C4-2B (cell line): Measurements from ENCODE around the gene TAGLN2.

Experiments used
- ZFX ChIP-seq: fragments of 450-650 bp; IDR thresholded peaks from 2 replicates; pipeline ENCODE4 v1.6.1; 2017
- TF ChIP-seq, protein P1 (sequence below): fragments of 450-650 bp; conservative IDR thresholded peaks from 2 replicates; pipeline ENCODE4 v1.5.1; 2017; ENCODE audit warnings: mild to moderate bottlenecking

DNA sequence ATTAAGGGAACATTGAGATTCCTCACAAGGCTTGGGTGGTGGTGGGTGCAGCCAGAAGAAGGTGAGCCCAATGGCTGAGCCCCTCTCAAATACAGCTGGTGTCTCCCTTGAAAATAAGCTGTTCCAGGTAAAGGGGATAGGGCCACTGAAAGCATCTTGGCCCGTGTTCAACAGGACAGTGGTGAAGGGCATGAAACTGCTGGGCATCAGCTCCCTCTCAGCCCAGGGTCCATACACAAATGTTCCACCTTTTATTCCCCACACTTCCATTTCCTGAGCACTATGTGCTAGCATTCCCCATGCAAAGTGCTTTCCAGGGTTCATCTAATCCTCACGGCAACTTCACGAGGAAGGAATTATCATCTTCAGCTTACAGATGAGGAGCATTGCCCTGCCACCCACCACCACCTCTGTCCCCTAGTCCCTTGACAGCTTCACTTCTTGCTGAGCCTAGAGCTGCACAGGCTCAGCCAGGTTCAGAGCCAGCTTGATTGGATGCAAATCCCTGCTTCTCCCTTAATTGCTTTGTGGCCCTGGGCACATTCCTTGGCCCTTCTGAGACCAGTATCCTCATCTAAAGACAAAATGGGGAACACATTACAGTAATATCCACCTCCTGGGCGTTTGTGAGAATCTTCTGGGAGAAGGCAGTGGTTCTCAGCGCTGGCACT lies 9.6 kb downstream of the TAGLN2 start:
- TF ChIP-seq, protein P1, sequence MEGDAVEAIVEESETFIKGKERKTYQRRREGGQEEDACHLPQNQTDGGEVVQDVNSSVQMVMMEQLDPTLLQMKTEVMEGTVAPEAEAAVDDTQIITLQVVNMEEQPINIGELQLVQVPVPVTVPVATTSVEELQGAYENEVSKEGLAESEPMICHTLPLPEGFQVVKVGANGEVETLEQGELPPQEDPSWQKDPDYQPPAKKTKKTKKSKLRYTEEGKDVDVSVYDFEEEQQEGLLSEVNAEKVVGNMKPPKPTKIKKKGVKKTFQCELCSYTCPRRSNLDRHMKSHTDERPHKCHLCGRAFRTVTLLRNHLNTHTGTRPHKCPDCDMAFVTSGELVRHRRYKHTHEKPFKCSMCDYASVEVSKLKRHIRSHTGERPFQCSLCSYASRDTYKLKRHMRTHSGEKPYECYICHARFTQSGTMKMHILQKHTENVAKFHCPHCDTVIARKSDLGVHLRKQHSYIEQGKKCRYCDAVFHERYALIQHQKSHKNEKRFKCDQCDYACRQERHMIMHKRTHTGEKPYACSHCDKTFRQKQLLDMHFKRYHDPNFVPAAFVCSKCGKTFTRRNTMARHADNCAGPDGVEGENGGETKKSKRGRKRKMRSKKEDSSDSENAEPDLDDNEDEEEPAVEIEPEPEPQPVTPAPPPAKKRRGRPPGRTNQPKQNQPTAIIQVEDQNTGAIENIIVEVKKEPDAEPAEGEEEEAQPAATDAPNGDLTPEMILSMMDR: no peak
- TF ChIP-seq ZFX: no peak
